Activated CD4-positive, alpha-beta T cell treated with anti-CD3 and anti-CD28 coated beads for 48 hours (primary cell): ENCODE results near the gene WWOX.

Source experiments
- DNase-seq: peaks from one replicate; pipeline ENCODE4 v3.0.0-alpha.2; 2020

Gene WWOX

DNA sequence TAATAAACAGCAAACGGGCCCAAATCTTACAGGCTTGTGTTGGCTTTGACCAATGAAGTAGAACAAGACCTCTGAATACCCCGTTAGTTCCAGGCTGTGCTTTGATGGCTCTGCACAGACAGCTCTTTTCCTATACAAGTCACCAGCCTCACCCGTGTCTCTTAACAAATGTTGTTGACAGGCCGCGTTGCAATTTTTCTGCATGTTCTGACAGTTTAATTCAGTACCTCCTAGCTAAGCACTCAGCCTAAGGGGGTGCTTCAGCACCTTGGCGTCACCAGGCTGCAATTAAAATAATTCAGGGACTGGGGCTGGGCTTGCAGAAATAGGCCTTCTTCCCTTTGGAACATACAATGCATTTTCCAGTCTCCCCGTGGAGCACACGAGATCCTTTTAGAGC, 1001.0 kb downstream of the WWOX start:
- DNase-seq, result no peak

DNA sequence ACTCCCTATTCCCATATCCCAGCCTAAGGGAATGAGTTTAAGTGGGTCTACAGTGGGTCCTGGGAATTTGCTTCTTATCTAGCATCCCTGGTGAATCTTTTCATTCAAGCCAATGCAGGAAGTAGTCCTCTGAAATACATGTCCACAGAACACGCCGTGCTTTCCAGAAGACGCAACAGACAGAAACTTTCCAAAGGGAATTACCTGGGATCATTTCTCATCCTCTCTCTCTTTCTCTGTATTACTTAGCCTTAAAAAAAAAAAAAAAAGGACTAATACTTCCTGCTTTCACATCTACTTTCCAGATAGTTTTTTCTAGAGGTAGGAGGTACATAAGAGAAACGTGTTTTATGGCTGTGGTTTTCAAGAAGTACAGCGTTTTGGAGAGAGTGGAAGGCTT, 1002.0 kb downstream of the WWOX start:
- no peak for DNase-seq

GRCh38 chr16:79104567-79104966, 1005.1 kb downstream of the WWOX start:
- DNase-seq, result no peak

GRCh38 chr16:79107301-79107700, 1007.8 kb downstream of the WWOX start:
- no peak for DNase-seq

- DNase-seq, result no peak
Observed at GRCh38 chr16:79109771-79110170, 1010.3 kb downstream of the WWOX start.

DNA sequence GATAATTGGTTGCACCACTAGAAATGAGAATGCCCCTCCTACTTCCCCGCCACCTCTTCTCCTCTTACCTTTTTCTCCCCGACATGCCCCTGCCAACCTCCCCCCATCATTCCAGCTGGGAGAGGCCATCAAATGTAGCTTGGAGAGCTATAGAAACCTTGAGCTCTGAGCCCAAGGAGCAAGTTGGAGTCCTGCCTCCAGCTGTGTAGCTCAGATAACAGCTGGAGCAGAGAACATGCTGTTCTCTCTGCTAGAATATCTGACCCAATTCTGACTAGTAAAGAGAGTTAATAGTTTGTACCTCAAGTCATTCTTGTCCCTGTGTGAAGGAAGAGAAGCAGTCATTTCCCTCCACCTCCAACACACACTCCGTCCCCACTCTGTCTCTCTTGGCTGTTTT, 1010.8 kb downstream of the WWOX start:
- no peak for DNase-seq

DNA sequence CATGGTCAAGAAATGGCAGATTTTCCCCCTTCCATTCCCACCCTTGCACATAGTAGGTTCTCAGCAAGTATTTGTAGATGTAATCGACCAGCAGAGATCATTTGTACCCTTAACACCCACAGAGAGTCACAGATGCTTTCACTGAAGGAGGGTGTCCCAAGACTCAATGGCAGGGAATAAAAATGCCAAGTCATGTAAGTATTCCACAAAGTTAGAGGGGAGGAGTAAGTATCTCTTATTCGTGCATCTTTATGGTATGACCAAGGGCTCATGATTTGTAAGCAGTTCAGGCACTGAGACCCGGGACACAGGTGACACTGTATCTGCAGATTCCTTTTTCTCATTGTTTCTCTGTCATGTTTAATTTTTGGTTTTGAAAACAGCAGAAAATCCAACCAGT, 1011.5 kb downstream of the WWOX start:
- DNase-seq, result no peak

GRCh38 chr16:79112462-79112861, 1013.0 kb downstream of the WWOX start:
- no peak for DNase-seq

GRCh38 chr16:79113826-79114225, 1014.4 kb downstream of the WWOX start:
- no peak for DNase-seq

GRCh38 chr16:79114759-79115158, 1015.3 kb downstream of the WWOX start:
- no peak for DNase-seq

- no peak for DNase-seq
Observed at GRCh38 chr16:79121906-79122305, 1022.5 kb downstream of the WWOX start.

GRCh38 chr16:79122343-79122742, 1022.9 kb downstream of the WWOX start:
- no peak for DNase-seq

- no peak for DNase-seq
Observed at GRCh38 chr16:79124016-79124756, 1024.7 kb downstream of the WWOX start.

DNA sequence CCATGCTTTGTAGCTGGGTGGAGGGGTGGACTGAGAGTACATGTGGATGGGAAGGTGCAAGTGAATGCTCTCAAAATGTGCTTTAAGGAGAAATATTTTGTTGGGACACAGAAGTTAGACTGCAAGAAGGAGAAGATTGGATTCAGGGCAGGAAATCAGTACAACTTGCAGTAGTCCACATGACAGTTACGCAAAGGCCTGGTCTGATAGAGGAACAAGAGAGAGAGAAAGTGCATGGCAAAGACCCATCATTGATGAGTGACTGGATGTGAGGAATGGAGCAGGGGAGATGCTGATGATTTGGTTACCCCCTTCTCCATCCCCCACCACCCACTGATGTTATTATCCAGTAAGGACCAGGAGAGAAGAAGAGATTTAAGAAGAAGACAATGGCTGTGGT, 1028.3 kb downstream of the WWOX start:
- no peak for DNase-seq

GRCh38 chr16:79128706-79129105, 1029.3 kb downstream of the WWOX start:
- DNase-seq, result no peak

DNA sequence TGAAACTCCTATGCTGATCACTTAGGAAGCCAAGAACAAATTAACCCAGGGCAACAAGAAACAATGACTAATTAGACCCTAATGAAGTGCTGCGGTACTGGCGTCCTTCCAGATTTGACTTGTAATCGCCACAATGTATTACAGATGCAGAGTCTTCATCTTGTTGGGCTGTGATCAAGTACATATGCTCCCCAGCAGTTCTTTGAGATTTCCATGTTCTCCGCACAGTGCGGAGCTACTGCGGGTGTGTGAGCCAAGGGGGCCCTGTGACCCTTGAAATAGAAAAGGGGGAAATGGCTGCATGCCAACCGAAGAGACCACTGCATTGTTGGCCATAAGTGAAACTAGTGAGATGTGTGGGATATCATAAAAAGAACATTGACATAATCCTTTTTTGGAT, 1031.2 kb downstream of the WWOX start:
- DNase-seq, result no peak

DNA sequence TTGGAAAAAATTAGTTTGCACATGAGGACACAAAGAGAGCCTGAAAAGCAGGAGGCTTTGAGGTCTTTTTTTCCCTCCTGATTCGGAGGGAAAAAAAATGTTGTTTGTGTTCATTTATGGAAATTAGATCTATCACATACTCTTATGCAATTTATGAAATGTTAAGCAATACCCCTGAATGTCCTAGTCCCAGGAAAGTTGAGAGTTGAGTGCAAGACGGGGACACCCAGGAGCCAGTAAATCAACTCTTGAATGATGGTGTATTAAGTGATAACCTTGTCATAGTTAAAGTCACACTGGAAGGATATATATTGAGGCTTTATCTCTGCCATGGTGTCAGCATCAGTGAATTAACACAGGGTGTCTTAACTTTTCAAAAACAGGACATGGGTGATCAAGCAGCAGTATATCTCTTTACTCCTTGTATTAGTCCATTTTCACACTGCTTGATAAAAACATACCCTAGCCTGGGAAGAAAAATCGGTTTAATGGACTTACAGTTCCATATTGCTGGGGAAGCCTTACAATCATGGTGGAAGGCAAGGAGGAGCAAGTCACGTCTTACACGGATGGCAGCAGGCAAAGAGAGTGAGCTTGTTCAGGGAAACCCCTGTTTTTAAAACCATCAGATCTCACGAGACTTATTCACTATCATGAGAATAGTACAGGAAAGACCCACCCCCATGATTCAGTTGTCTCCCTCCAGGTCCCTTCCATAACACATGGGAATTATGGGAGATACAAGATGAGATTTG, 1032.0 kb downstream of the WWOX start:
- no peak for DNase-seq

DNA sequence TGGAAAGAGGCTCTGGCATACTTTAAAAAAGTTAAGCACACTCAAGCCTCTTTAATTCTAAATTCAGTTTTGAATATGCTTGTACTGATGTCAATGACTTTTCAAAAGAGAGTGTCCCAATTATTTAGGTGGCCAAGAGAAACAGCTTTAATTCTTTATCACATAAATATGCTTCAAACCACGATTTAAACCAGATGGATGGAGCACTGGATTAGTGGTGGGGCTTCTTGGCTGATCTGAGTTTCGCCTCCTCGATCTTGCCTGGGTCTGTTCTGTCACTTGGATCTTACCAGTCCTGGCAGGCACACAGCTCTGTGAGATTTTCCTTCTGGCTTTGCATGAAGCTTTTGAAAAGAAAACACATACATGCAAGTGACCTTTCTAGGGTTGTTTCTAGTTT, 1033.2 kb downstream of the WWOX start:
- no peak for DNase-seq

DNA sequence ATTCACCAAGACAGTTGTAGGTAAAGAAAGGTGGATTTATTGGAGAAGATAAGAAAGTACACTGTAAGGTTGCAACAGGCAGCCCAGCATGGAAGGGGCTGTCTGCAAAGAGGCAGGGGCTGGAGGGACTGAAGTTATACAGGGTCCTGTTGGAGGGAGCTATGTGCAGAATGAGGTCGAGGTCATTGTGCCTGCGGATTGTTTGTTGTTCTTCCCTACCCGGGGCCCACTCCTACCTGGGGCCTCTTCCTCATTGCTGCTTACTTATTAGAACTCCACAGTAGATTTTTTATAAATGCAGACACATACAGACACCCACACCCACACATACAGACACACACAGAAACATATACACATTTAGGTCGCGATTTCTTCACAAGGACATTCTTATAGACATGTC, 1034.8 kb downstream of the WWOX start:
- DNase-seq, result no peak

- no peak for DNase-seq
Observed at GRCh38 chr16:79136955-79137354, 1037.5 kb downstream of the WWOX start.

DNA sequence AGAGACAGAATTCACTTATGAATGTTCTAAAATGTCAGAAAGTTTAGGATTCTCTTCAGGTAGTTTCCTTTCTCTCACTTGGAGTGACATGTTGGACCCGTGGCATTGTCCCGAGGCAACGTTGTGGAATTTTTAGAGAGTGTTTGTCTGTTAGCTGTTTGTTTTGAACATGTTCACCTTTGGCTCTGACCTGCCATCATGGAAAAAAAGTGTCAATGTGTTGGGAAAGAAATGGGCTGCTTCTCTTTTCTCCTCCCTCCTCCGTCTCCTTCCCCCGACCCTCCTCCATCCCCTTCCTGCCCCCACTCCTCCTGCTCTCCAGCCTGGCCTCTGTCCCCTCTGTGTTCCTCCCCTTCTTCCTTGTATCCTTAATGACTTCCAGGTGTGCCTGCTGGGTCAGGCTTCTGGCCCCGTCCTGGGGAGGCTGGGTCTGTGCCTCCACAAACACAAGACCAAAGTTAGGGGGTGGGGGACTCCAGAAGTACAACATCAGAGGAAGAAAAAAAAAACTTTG, 1038.0 kb downstream of the WWOX start:
- DNase-seq, result no peak

DNA sequence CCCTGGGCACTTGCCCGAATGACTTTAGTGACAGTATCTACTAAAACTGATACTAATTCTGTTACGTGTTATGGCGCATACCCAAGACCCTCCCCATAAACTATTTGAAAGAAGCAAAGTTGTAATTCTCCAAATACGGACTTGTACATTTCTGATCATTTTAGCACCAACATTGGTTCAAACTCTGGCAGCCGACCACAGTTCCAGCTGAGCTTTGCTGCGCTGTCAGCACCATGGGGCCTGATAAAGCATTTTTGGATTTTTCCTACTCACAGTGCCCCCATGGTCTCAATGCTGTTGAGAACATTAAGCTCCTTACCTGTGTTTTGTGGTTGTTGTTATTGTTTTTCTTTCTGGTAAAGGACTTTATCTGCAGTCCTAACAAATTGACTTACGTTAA, 1040.3 kb downstream of the WWOX start:
- DNase-seq, result no peak

DNA sequence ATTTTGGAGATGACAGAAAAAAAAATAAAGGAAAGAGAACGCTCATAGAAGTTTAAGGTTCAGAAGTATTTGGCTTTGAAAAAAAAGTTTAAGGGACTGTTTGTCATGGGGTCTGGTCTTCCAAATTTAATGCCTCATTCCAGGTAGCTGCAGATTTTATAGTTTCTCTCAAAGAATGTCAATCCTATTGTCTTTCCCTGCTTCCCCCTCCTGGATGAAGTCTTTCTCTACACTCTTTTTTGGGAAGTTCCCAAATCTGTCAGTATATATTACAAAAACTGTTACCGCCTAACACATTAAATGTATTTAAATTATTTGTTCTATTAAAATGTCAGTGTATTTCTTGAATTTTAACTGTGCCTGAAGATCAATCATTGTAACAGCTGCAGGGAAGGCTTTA, 1043.6 kb downstream of the WWOX start:
- DNase-seq, result no peak

- no peak for DNase-seq
Observed at GRCh38 chr16:79150151-79150550, 1050.7 kb downstream of the WWOX start.
